ENCODE data around the gene PKNOX1.
A peak's percentile ranks its signal among the peaks of the same experiment; 100 is the strongest.
"Not testable (repeated sequence)": the region's sequence is repeated elsewhere in the genome, so short reads cannot be mapped to it uniquely, and the experiment has no call there.

PKNOX1 gene

DNA sequence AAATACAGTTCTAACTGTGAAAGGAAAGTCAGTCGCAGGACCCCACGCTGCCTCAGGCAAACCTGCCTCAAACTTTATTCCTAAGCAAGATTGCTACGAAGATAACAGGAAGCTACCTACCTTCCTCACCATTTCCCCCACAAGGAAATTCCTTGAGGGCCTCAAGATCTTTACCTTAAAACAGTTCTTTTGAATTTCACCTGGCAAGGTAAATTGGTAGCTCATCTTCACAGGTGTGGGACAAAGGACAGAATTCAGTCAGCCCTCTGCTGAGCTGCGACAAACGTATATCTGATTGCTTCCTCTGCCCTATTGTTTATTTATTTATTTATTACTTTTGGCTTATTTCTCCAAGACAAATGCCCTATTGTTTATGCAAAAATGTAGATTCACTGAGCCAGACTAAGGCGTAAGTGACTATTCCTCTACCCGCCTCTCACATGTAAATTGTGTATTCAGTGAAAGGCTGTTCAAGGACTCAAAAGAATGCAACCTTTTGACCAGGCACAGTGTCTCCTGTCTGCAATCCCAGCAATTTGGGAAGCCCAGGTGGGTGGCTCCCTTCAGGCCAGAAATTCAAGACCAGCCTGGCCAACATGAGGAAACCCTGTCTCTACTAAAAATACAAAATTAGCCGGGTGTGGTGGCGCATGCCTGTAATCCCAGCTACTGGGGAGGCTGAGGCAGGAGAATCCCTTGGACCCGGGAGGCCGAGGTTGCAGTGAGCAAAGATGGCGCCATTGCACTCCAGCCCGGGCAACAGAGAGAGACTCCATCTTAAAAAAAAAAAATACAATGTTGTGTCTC, 17.3 kb upstream of the PKNOX1 start:
- Histone ChIP-seq H3K4me1 (ENCODE audit: control insufficient read depth, insufficient read depth, low read length, poor library complexity, severe bottlenecking) (peaks cover 3% of the 10 kb centered on the region), H3K27ac (ENCODE audit: low read depth, low read length, severe bottlenecking) (no peak overlapping the region), H3K36me3 (ENCODE audit: control insufficient read depth, insufficient read depth, low read length) (no peaks in the 10 kb centered on the region), H3K4me3 (ENCODE audit: extremely low read depth, insufficient read depth, low read length, poor library complexity, severe bottlenecking) (no peak overlapping the region), H3K9me3 (ENCODE audit: control insufficient read depth, low read length) (no peaks in the 10 kb centered on the region)
- 77 to 84% methylated on average over 9 of the region's 13 CpGs for WGBS, 2 experiments (ENCODE audit: insufficient coverage in 2 of 2)

DNA sequence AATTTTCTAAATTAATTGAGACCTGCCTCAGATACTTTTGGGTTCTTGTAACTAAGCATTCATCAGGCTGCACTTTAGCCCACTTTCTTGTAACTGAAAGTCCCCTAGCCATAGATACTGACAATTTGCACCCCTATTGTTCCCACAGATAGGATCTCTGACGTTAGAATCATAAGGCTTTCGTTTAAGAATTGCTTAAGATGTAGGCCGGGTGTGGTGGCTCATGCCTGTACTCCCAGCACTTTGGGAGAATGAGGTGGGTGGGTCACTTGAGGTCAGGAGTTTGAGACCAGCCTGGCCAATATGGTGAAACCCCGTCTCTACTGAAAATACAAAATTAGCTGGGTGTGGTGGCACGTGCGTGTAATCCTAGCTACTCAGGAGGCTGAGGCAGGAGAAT, 16.2 kb upstream of the PKNOX1 start:
- H3K36me3 ChIP-seq (ENCODE audit: control insufficient read depth, insufficient read depth, low read length); H3K4me3 ChIP-seq (ENCODE audit: extremely low read depth, insufficient read depth, low read length, poor library complexity, severe bottlenecking); H3K9me3 ChIP-seq (ENCODE audit: control insufficient read depth, low read length); H3K4me1 ChIP-seq (ENCODE audit: control insufficient read depth, insufficient read depth, low read length, poor library complexity, severe bottlenecking); H3K27ac ChIP-seq (ENCODE audit: low read depth, low read length, severe bottlenecking): not testable (repeated sequence)
- WGBS, 2 experiments (ENCODE audit: insufficient coverage in 2 of 2): 89 to 96% methylated on average over 4 to 6 of the region's 6 CpGs

DNA sequence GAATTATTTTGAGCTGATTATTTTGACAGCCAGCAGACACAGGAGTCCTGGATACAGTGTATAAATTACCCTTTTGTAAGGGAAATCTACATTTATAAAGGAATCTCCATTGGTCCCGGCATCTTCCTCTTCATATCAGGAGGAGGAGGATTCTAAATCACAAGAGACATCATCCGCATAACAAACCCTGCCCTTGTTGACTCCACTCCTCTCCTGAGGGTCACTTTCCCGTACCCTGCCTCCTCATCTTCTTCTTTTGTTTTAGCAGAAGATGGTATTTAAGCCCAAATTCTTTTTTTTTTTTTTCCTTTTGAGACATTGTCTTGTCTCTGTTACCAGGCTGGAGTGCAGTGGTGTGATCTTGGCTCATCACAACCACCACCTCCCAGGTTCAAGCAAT, 14.6 kb upstream of the PKNOX1 start:
- Histone ChIP-seq H3K4me3 (ENCODE audit: extremely low read depth, insufficient read depth, low read length, poor library complexity, severe bottlenecking) (no peak overlapping the region), H3K36me3 (ENCODE audit: control insufficient read depth, insufficient read depth, low read length) (no peaks in the 10 kb centered on the region), H3K4me1 (ENCODE audit: control insufficient read depth, insufficient read depth, low read length, poor library complexity, severe bottlenecking) (peaks cover 9% of the 10 kb centered on the region), H3K9me3 (ENCODE audit: control insufficient read depth, low read length) (no peaks in the 10 kb centered on the region), H3K27ac (ENCODE audit: low read depth, low read length, severe bottlenecking) (no peak overlapping the region)
- WGBS, 2 experiments (ENCODE audit: insufficient coverage in 2 of 2): 70 to 100% methylated on average over 1 to 2 of the region's 3 CpGs

DNA sequence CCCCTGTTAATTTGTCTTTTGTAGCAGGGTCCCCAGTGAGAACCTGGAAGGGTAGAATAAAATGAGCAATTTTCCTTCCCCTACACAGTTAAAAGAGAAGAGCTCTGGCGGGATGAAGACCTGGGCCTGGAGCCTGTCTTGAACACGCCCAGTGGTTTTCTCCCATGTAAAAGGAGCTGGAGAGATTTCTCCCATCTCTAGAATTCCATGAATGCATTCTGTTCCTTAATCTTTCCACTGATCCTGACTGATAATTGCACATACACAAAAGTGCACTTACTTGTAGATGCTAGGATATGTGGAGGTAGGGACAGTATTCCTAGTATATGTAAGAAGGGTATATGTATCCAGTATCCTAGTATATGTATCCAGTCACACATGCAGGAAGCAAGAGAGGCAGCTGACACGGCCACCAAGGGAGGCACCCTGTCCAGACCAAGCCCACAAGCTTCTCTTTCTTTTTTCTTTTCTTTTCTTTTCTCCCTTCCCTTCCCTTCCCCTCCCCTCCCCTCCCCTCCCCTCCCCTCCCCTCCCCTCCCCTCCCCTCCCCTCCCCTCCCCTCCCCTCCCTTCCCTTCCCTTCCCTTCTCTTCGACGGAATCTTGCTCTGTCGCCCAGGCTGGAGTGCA, 11.9 kb upstream of the PKNOX1 start:
- Histone ChIP-seq H3K9me3 (ENCODE audit: control insufficient read depth, low read length) (no peaks in the 10 kb centered on the region), H3K36me3 (ENCODE audit: control insufficient read depth, insufficient read depth, low read length) (no peaks in the 10 kb centered on the region), H3K4me1 (ENCODE audit: control insufficient read depth, insufficient read depth, low read length, poor library complexity, severe bottlenecking) (peaks cover 5% of the 10 kb centered on the region), H3K27ac (ENCODE audit: low read depth, low read length, severe bottlenecking) (peak overlapping the region; percentile 63), H3K4me3 (ENCODE audit: extremely low read depth, insufficient read depth, low read length, poor library complexity, severe bottlenecking) (no peak overlapping the region)
- WGBS, 2 experiments (ENCODE audit: insufficient coverage in 2 of 2): 70 to 75% methylated on average over 1 to 2 of the region's 6 CpGs

DNA sequence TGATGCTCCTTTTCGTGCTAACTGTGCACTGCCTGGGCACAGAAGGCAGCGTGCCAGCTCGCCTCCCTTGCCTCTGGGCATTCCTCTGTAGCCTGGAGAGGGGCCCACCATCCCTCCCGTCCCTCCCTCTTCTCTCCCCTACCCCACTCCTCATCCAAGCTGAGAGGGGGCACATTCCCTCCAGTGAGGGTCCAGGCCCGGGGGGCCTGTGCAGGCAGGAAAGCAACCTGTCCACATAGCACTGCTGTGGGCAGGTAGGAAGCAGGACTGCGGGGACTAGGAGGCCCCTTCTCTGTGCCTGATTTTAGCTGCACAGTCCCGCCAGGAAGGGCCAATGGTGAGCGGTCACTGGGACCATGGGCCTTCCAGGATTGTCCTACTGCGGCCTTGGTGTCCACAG, 10.3 kb upstream of the PKNOX1 start:
- H3K4me1 ChIP-seq (ENCODE audit: control insufficient read depth, insufficient read depth, low read length, poor library complexity, severe bottlenecking): peaks cover 6% of the 10 kb centered on the region
- H3K9me3 ChIP-seq (ENCODE audit: control insufficient read depth, low read length): no peaks in the 10 kb centered on the region

DNA sequence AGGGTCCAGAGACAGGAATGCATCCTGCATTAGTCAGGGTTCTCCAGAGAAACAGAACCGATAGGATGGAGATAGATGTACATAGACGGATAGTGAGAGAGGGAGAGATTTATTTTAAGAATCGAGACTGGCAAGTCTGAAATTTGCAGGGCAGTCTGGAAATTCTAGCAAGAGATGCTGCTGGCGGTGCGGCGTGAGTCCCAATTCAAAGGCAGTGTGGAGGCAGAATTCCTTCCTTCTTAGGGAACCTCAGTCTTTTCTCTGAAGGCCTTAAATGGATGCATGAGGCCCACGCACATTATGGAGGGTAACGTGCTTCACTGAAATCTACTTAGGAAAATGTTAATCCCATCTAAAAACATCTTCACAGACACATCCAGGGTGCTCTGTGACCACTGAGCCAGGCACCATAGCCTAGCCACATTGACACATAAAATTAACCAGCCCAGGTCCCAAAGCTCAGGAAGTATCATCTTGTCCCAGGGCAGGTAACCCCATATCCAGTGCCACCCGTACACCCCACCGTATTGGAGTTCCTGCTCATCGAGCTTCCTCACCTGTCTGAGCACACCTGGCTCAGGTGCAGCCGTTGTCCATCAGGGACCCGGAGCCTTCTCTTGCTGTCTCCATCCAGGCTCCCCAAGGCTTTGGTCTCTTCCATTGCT, 9.7 kb upstream of the PKNOX1 start:
- Histone ChIP-seq H3K4me3 (ENCODE audit: extremely low read depth, insufficient read depth, low read length, poor library complexity, severe bottlenecking) (no peak overlapping the region), H3K4me1 (ENCODE audit: control insufficient read depth, insufficient read depth, low read length, poor library complexity, severe bottlenecking) (peaks cover 11% of the 10 kb centered on the region), H3K36me3 (ENCODE audit: control insufficient read depth, insufficient read depth, low read length) (no peaks in the 10 kb centered on the region), H3K9me3 (ENCODE audit: control insufficient read depth, low read length) (no peaks in the 10 kb centered on the region), H3K27ac (ENCODE audit: low read depth, low read length, severe bottlenecking) (no peak overlapping the region)
- WGBS, 2 experiments (ENCODE audit: insufficient coverage in 2 of 2): 91 to 94% methylated on average over 12 of the region's 13 CpGs

More for the DNA sequence above, 10.3 kb upstream of the PKNOX1 start:
- 94% methylated on average over 6 to 8 of the region's 9 CpGs for WGBS, 2 experiments (ENCODE audit: insufficient coverage in 2 of 2)
- no peak overlapping the region for H3K4me3 ChIP-seq (ENCODE audit: extremely low read depth, insufficient read depth, low read length, poor library complexity, severe bottlenecking)
- H3K27ac ChIP-seq (ENCODE audit: low read depth, low read length, severe bottlenecking): no peak overlapping the region
- H3K36me3 ChIP-seq (ENCODE audit: control insufficient read depth, insufficient read depth, low read length): no peaks in the 10 kb centered on the region

DNA sequence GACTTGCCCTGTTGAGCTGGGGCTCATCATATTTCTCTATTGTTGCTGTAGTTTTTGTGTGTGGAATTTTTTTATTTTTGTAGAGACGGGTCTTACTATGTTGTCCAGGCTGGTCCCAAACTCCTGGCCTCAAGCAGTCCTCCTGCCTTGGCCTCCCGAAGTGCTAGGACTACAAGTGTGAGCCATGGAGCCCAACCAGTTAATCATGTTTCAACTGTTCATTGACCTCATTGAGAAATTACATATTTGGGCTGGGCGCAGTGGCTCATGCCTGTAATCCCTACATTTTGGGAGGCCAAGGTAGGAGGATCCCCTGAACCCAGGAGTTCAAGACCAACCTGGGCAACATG, 9.2 kb upstream of the PKNOX1 start:
- H3K9me3 ChIP-seq (ENCODE audit: control insufficient read depth, low read length): no peaks in the 10 kb centered on the region
- H3K27ac ChIP-seq (ENCODE audit: low read depth, low read length, severe bottlenecking): no peak overlapping the region
- WGBS, 2 experiments (ENCODE audit: insufficient coverage in 2 of 2): 50 to 67% methylated on average over 2 to 3 of the region's 3 CpGs
- H3K4me3 ChIP-seq (ENCODE audit: extremely low read depth, insufficient read depth, low read length, poor library complexity, severe bottlenecking): no peak overlapping the region
- H3K36me3 ChIP-seq (ENCODE audit: control insufficient read depth, insufficient read depth, low read length): no peaks in the 10 kb centered on the region
- peaks cover 11% of the 10 kb centered on the region for H3K4me1 ChIP-seq (ENCODE audit: control insufficient read depth, insufficient read depth, low read length, poor library complexity, severe bottlenecking)

DNA sequence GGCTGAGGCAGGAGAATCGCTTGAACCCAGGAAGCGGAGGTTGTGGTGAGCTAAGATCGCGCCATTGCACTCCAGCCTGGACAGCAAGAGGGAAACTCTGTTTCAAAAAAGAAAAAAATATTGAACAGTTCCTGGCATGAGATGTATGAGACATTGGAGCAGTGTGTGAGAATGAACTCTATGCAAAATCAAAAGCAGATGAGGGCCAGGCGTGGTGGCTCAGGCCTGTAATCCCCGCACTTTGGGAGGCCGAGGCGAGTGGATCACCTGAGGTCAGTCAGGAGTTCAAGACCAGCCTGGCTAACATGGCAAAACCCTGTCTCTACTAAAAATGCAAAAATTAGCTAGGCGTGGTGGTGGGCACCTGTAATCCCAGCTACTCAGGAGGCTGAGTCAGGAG, 6.7 kb upstream of the PKNOX1 start:
- not testable (repeated sequence) for H3K4me1 ChIP-seq (ENCODE audit: control insufficient read depth, insufficient read depth, low read length, poor library complexity, severe bottlenecking); H3K36me3 ChIP-seq (ENCODE audit: control insufficient read depth, insufficient read depth, low read length); H3K27ac ChIP-seq (ENCODE audit: low read depth, low read length, severe bottlenecking); H3K9me3 ChIP-seq (ENCODE audit: control insufficient read depth, low read length); H3K4me3 ChIP-seq (ENCODE audit: extremely low read depth, insufficient read depth, low read length, poor library complexity, severe bottlenecking)
- WGBS, 2 experiments (ENCODE audit: insufficient coverage in 2 of 2): 93 to 99% methylated on average over 9 of the region's 9 CpGs

DNA sequence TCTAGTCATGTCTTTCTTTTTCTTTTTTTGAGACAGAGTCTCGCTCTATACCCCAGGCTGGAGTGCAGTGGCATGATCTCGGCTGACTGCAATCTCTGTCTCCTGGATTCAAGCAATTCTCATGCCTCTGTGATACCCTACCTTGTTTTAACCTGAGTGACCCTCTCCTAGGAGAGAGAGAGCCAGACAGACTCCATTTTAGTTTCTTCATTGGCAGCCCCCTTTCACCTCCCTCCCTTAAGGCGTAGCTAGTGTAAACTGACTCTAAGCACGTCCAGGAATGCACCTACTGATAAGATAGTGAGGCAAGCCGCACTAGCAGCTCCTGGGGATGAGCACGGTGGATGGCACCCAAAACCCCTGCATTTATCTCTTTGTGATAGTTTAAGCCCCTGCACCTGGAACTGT, 5.2 kb upstream of the PKNOX1 start:
- H3K9me3 ChIP-seq (ENCODE audit: control insufficient read depth, low read length): no peaks in the 10 kb centered on the region
- 73 to 74% methylated on average over 6 of the region's 6 CpGs for WGBS, 2 experiments (ENCODE audit: insufficient coverage in 2 of 2)
- H3K36me3 ChIP-seq (ENCODE audit: control insufficient read depth, insufficient read depth, low read length): no peaks in the 10 kb centered on the region
- H3K27ac ChIP-seq (ENCODE audit: low read depth, low read length, severe bottlenecking): no peak overlapping the region
- no peak overlapping the region for H3K4me3 ChIP-seq (ENCODE audit: extremely low read depth, insufficient read depth, low read length, poor library complexity, severe bottlenecking)
- peaks cover 6% of the 10 kb centered on the region for H3K4me1 ChIP-seq (ENCODE audit: control insufficient read depth, insufficient read depth, low read length, poor library complexity, severe bottlenecking)

DNA sequence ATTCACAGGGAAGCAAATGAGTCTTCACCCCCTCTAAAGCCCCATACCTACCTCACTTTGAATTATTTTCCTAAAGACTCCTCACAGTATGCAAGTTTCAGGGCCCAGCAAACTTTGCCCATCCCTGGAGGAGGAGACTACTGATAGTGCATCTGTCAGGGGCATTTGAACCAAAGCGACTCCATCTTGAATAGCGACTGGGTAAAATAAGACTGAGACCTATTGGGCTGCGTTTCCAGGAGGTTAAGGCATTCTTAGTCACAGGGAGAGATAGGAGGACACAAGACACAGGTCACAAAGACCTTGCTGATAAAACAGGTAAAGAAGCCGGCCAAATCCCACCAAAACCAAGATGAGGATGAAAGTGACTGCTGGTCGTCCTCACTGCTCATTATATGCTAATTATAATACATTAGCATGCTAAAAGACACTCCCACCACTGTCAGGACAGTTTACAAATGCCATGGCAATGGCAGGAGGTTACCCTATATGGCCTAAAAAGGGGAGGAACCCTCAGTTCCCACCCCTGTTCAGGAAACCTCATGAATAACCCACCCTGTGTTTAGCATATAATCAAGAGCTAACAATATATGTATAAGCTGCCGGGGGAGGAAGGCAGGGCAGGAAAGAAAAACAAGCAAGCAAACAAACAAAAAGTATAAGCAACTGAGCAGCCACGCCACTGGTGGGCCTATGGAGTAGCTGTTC, 3.3 kb upstream of the PKNOX1 start:
- WGBS, 2 experiments (ENCODE audit: insufficient coverage in 2 of 2): 90 to 93% methylated on average over 4 to 5 of the region's 7 CpGs
- Histone ChIP-seq H3K4me3 (ENCODE audit: extremely low read depth, insufficient read depth, low read length, poor library complexity, severe bottlenecking) (no peak overlapping the region), H3K4me1 (ENCODE audit: control insufficient read depth, insufficient read depth, low read length, poor library complexity, severe bottlenecking) (peaks cover 6% of the 10 kb centered on the region), H3K36me3 (ENCODE audit: control insufficient read depth, insufficient read depth, low read length) (no peaks in the 10 kb centered on the region), H3K27ac (ENCODE audit: low read depth, low read length, severe bottlenecking) (no peak overlapping the region), H3K9me3 (ENCODE audit: control insufficient read depth, low read length) (no peaks in the 10 kb centered on the region)

Data from mesodermal cell (in vitro differentiated cells).